DOHH2 (cell line): ENCODE data around the gene PPP1R13B.
"Not testable (repeated sequence)": the region's sequence is repeated elsewhere in the genome, so short reads cannot be mapped to it uniquely, and the experiment has no call there.

Experiments used
- H3F3A ChIP-seq: fragments of 200-600 bp; sonication (generic), shearing (Covaris generic); 2 replicates; pipeline ENCODE4 v1.6.0; 2016; ENCODE audit warnings: antibody characterized with exemption, mild to moderate bottlenecking; ENCODE audit not compliant: control insufficient read depth, insufficient read depth
- H3K27ac ChIP-seq: fragments of 200-600 bp; sonication (generic); 2 replicates; pipeline ENCODE4 v1.5.1; 2014; ENCODE audit warnings: low read depth, mild to moderate bottlenecking, low read length, moderate library complexity
- H3K27me3 ChIP-seq: fragments of 200-600 bp; sonication (generic); 2 replicates; pipeline ENCODE4 v1.6.1; 2014; ENCODE audit warnings: mild to moderate bottlenecking, low read length, mixed read lengths; ENCODE audit not compliant: control insufficient read depth
- H3K36me3 ChIP-seq: fragments of 200-600 bp; sonication (generic); 2 replicates; pipeline ENCODE4 v1.6.1; 2014; ENCODE audit warnings: mild to moderate bottlenecking, low read length, moderate library complexity, mixed read lengths; ENCODE audit not compliant: control insufficient read depth
- H3K4me1 ChIP-seq: fragments of 200-600 bp; sonication (generic); 2 replicates; pipeline ENCODE4 v1.6.1; 2014; ENCODE audit warnings: mild to moderate bottlenecking, low read length, mixed read lengths; ENCODE audit not compliant: control insufficient read depth
- H3K4me2 ChIP-seq: fragments of 200-600 bp; sonication (generic); 2 replicates; pipeline ENCODE4 v1.6.0; 2014; ENCODE audit warnings: mild to moderate bottlenecking, low read length, moderate library complexity
- H3K4me3 ChIP-seq: fragments of 200-600 bp; sonication (generic); 2 replicates; pipeline ENCODE4 v1.5.1; 2014; ENCODE audit warnings: mild to moderate bottlenecking, low read length, mixed read lengths
- H3K79me2 ChIP-seq: fragments of 200-600 bp; sonication (generic); 2 replicates; pipeline ENCODE4 v1.6.1; 2014; ENCODE audit warnings: mild to moderate bottlenecking, low read length, mixed read lengths; ENCODE audit not compliant: control insufficient read depth
- H3K9me2 ChIP-seq: fragments of 200-600 bp; sonication (generic); replicated peaks from 2 replicates; pipeline ENCODE4 v1.6.1; 2014; ENCODE audit warnings: mild to moderate bottlenecking, low read length, mixed read lengths; ENCODE audit not compliant: control insufficient read depth
- H3K9me3 ChIP-seq: fragments of 200-600 bp; sonication (generic); 2 replicates; pipeline ENCODE4 v1.6.1; 2014; ENCODE audit warnings: antibody characterized with exemption, low read length, mixed read lengths; ENCODE audit not compliant: control insufficient read depth, insufficient read depth
- H4K20me1 ChIP-seq: fragments of 200-600 bp; sonication (generic); 2 replicates; pipeline ENCODE4 v1.6.0; 2014; ENCODE audit warnings: low read depth, mild to moderate bottlenecking, antibody characterized with exemption, low read length, moderate library complexity; ENCODE audit not compliant: control insufficient read depth, insufficient read depth
- EZH2phosphoT487 ChIP-seq: fragments of 200-600 bp; sonication (generic); IDR thresholded peaks from 2 replicates; pipeline ENCODE4 v1.6.1; 2017; ENCODE audit warnings: borderline replicate concordance, mild to moderate bottlenecking, antibody characterized with exemption, low read length, moderate library complexity, mixed read lengths
- TF ChIP-seq, protein P1 (sequence below): fragments of 200-600 bp; sonication (generic); IDR thresholded peaks from one replicate; pipeline ENCODE4 v1.5.1; 2014; ENCODE audit warnings: antibody characterized with exemption, mild to moderate bottlenecking, low read depth, low read length; ENCODE audit not compliant: poor library complexity, severe bottlenecking

The PPP1R13B gene

GRCh38 chr14:103890821-103891666 is 43.7 kb upstream of the PPP1R13B start:
- Histone ChIP-seq H3K4me1 (no peaks in the 10 kb centered on the region), H3K9me2 (no peaks in the 10 kb centered on the region), H3K9me3 (no peaks in the 10 kb centered on the region), H3K27ac (no peak overlapping the region), H3K27me3 (no peaks in the 10 kb centered on the region), H4K20me1 (no peaks in the 10 kb centered on the region), H3K4me3 (no peak overlapping the region), H3K36me3 (no peaks in the 10 kb centered on the region), H3K4me2 (no peak overlapping the region), H3F3A (no peaks in the 10 kb centered on the region), H3K79me2 (no peaks in the 10 kb centered on the region)
- TF ChIP-seq, protein P1, sequence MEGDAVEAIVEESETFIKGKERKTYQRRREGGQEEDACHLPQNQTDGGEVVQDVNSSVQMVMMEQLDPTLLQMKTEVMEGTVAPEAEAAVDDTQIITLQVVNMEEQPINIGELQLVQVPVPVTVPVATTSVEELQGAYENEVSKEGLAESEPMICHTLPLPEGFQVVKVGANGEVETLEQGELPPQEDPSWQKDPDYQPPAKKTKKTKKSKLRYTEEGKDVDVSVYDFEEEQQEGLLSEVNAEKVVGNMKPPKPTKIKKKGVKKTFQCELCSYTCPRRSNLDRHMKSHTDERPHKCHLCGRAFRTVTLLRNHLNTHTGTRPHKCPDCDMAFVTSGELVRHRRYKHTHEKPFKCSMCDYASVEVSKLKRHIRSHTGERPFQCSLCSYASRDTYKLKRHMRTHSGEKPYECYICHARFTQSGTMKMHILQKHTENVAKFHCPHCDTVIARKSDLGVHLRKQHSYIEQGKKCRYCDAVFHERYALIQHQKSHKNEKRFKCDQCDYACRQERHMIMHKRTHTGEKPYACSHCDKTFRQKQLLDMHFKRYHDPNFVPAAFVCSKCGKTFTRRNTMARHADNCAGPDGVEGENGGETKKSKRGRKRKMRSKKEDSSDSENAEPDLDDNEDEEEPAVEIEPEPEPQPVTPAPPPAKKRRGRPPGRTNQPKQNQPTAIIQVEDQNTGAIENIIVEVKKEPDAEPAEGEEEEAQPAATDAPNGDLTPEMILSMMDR: no peak
- no peak for TF ChIP-seq EZH2phosphoT487

DNA sequence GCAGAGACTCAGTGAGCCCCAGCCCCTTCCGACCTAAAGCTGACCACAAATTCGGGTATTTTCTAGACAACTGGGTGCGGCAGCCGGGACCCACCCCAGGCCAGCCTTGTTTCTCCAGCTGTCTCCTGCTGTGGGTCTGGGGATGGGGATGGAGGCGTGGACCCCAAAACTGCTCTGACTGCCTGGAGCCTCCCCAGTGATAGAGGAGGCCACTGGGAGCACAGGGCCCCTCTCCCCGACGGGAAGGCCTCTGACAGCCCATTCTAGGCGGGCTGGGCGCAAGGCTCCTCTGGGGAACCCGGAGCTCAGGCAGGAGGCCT is 42.6 kb upstream of the PPP1R13B start:
- no peak overlapping the region for H3K27ac ChIP-seq
- H3K4me3 ChIP-seq: no peak overlapping the region
- TF ChIP-seq, protein P1: no peak
- TF ChIP-seq EZH2phosphoT487: no peak
- no peaks in the 10 kb centered on the region for H3K9me2 ChIP-seq
- no peaks in the 10 kb centered on the region for H3K4me1 ChIP-seq
- H4K20me1 ChIP-seq: no peaks in the 10 kb centered on the region
- H3K4me2 ChIP-seq: no peak overlapping the region
- H3F3A ChIP-seq: no peaks in the 10 kb centered on the region
- no peaks in the 10 kb centered on the region for H3K36me3 ChIP-seq
- no peaks in the 10 kb centered on the region for H3K27me3 ChIP-seq
- no peaks in the 10 kb centered on the region for H3K9me3 ChIP-seq
- no peaks in the 10 kb centered on the region for H3K79me2 ChIP-seq

DNA sequence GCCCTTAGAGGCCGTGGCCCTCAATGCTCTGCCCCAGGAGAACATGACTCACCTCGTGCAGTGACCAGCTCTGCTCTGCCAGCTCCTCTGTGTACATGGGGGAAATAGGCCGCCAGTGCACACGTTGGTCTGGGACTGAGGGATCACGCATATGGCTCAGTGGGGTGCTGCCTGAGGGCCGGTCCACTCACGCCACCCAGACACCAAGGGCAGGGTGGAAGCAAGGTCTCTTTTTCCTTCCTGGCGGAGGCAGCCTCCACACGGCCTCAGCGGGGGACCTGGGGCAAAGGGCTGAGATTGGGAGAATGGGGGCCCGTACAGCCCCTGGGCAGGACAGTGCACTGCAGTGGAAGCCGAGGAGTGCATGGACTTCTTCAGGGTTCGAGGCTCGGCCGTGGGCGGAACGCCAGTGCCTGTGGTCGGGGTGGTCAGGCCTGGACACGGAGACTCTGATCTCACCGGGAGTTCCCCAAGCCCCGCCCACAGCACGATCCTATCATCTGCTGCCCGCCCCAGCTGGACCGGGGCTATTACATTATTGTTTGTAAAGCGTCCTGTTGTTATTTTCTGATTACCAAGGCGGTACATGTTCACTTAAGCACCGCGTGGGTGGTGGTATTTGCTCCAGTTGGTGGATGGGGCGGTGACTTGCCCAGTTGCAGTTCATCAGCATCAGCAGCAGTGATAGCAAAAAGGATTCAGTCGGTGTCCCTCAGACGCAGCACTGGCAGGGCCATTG is 42.1 kb upstream of the PPP1R13B start:
- H3K27me3 ChIP-seq: no peaks in the 10 kb centered on the region
- H3K36me3 ChIP-seq: no peaks in the 10 kb centered on the region
- H4K20me1 ChIP-seq: no peaks in the 10 kb centered on the region
- no peaks in the 10 kb centered on the region for H3K79me2 ChIP-seq
- no peak overlapping the region for H3K27ac ChIP-seq
- no peak overlapping the region for H3K4me2 ChIP-seq
- no peaks in the 10 kb centered on the region for H3K4me1 ChIP-seq
- no peaks in the 10 kb centered on the region for H3F3A ChIP-seq
- no peaks in the 10 kb centered on the region for H3K9me3 ChIP-seq
- H3K4me3 ChIP-seq: no peak overlapping the region
- TF ChIP-seq, protein P1: no peak
- no peak for TF ChIP-seq EZH2phosphoT487
- H3K9me2 ChIP-seq: no peaks in the 10 kb centered on the region

DNA sequence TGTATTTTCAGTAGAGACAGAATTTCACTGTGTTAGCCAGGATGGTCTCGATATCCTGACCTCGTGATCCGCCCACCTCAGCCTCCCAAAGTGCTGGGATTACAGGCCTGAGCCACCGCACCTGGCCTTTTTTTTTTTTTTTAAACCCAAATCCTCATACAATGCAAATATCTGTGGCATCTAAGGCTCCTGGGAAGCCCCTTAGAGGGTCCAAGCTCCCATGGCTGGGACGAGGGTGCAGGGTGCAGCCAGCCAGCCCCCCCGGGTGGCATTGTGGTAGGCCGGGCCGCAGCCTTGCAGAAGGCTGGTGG is 41.6 kb upstream of the PPP1R13B start:
- not testable (repeated sequence) for H3K27me3 ChIP-seq, H3K9me3 ChIP-seq, H4K20me1 ChIP-seq, H3K9me2 ChIP-seq, H3K79me2 ChIP-seq, H3K4me1 ChIP-seq, H3K36me3 ChIP-seq, H3K4me2 ChIP-seq, H3K4me3 ChIP-seq, H3F3A ChIP-seq, H3K27ac ChIP-seq
